Glomerular visceral epithelial cell (primary cell): ENCODE measurements around the gene MRPL48.
"Not testable (repeated sequence)": the region's sequence is repeated elsewhere in the genome, so short reads cannot be mapped to it uniquely, and the experiment has no call there.

Experiments used
- DNase-seq: peaks from one replicate; pipeline ENCODE4 v3.0.0-alpha.2; 2016; ENCODE audit errors: extremely low spot score

The MRPL48 gene

GRCh38 chr11:73838443-73839122 is 50.9 kb downstream of the MRPL48 start:
- DNase-seq = peak; percentile 8

GRCh38 chr11:73839123-73839457 is 51.4 kb downstream of the MRPL48 start:
- DNase-seq = no peak

GRCh38 chr11:73851046-73851764 is 63.5 kb downstream of the MRPL48 start:
- no peak for DNase-seq

- DNase-seq = no peak
These were observed 64.4 kb downstream of the MRPL48 start for GRCh38 chr11:73852049-73852448.

GRCh38 chr11:73854680-73855079 is 67.0 kb downstream of the MRPL48 start:
- DNase-seq = no peak

- no peak for DNase-seq
These were observed 68.4 kb downstream of the MRPL48 start for GRCh38 chr11:73856031-73856567.

GRCh38 chr11:73859671-73860070 is 72.0 kb downstream of the MRPL48 start:
- DNase-seq = no peak

- DNase-seq = no peak
These were observed 72.5 kb downstream of the MRPL48 start for GRCh38 chr11:73860202-73860601.

- DNase-seq = no peak
These were observed 75.3 kb downstream of the MRPL48 start for GRCh38 chr11:73862986-73863385.

- no peak for DNase-seq
These were observed 78.5 kb downstream of the MRPL48 start for GRCh38 chr11:73866095-73866579.

GRCh38 chr11:73866586-73866996 is 78.9 kb downstream of the MRPL48 start:
- peak; percentile 72 for DNase-seq

- peak; percentile 1 for DNase-seq
These were observed 81.8 kb downstream of the MRPL48 start for GRCh38 chr11:73869332-73869949.

GRCh38 chr11:73870261-73870660 is 82.6 kb downstream of the MRPL48 start:
- no peak for DNase-seq

- DNase-seq = no peak
These were observed 85.2 kb downstream of the MRPL48 start for GRCh38 chr11:73872749-73873357.

GRCh38 chr11:73875380-73875779 is 87.7 kb downstream of the MRPL48 start:
- DNase-seq = no peak

- DNase-seq = peak; percentile 11
These were observed 88.2 kb downstream of the MRPL48 start for GRCh38 chr11:73875840-73876239.

- peak; percentile 96 for DNase-seq
These were observed 89.0 kb downstream of the MRPL48 start, which contains the start of the genes COA4 and PAAF1 for GRCh38 chr11:73876424-73877310. COA4 (minus strand) TSS chr11:73876846; CDS start chr11:73873378, 3,468 bp downstream. PAAF1 (plus strand) TSS chr11:73876999; CDS start chr11:73877022, 23 bp downstream.

GRCh38 chr11:73878771-73879170 is 91.1 kb downstream of the MRPL48 start:
- DNase-seq = no peak

- not testable (repeated sequence) for DNase-seq
These were observed 92.8 kb downstream of the MRPL48 start for GRCh38 chr11:73880449-73880848.

GRCh38 chr11:73883856-73884255 is 96.2 kb downstream of the MRPL48 start:
- DNase-seq = no peak

- DNase-seq = no peak
These were observed 100.6 kb downstream of the MRPL48 start for GRCh38 chr11:73888244-73888643.
